Smooth muscle cell (in vitro differentiated cells): ENCODE data around the gene UROC1. TPM values are rescaled to one million over a fixed set of nuclear protein-coding genes. Genes with fewer than 3 reads are reported as not detected.

Experiments
- DNase-seq: peaks from one replicate; lab custom pipeline; 2025; ENCODE audit not compliant: unreplicated experiment; lab: John Stamatoyannopoulos, UW
- H2AFZ ChIP-seq: fragments of 200-600 bp; sonication (generic); 2 replicates; pipeline ENCODE4 v1.6.0; 2016; ENCODE audit warnings: antibody characterized with exemption, low read depth, mild to moderate bottlenecking
- H3F3A ChIP-seq: fragments of 200-600 bp; sonication (generic); 2 replicates; pipeline ENCODE4 v1.6.0; 2017; ENCODE audit warnings: antibody characterized with exemption, low read depth
- H3K27ac ChIP-seq: fragments of 200-600 bp; sonication (generic); 2 replicates; pipeline ENCODE4 v1.5.1; 2016; ENCODE audit warnings: low read depth, mild to moderate bottlenecking
- H3K27me3 ChIP-seq: fragments of 200-600 bp; sonication (generic); 2 replicates; pipeline ENCODE4 v1.6.1; 2016; ENCODE audit warnings: low read depth, mild to moderate bottlenecking
- H3K36me3 ChIP-seq: fragments of 200-600 bp; sonication (generic); 2 replicates; pipeline ENCODE4 v1.5.1; 2016; ENCODE audit warnings: low read depth
- H3K4me1 ChIP-seq: fragments of 200-600 bp; sonication (generic); 2 replicates; pipeline ENCODE4 v1.5.1; 2016; ENCODE audit warnings: low read depth
- H3K4me2 ChIP-seq: fragments of 200-600 bp; sonication (generic); 2 replicates; pipeline ENCODE4 v1.6.0; 2016; ENCODE audit warnings: mild to moderate bottlenecking
- H3K4me3 ChIP-seq: fragments of 200-600 bp; sonication (generic); 2 replicates; pipeline ENCODE4 v1.5.1; 2016; ENCODE audit warnings: mild to moderate bottlenecking
- H3K79me2 ChIP-seq: fragments of 200-600 bp; sonication (generic); 2 replicates; pipeline ENCODE4 v1.6.0; 2016; ENCODE audit warnings: low read depth, mild to moderate bottlenecking
- H3K9ac ChIP-seq: fragments of 200-600 bp; sonication (generic); 2 replicates; pipeline ENCODE4 v1.6.0; 2016; ENCODE audit warnings: low read depth
- H3K9me3 ChIP-seq: fragments of 200-600 bp; sonication (generic); replicated peaks from 2 replicates; pipeline ENCODE4 v1.5.1; 2016; ENCODE audit warnings: low read depth
- H4K20me1 ChIP-seq: fragments of 200-600 bp; sonication (generic); 2 replicates; pipeline ENCODE4 v1.6.0; 2016; ENCODE audit warnings: low read depth
- CTCF ChIP-seq: fragments of 200-600 bp; sonication (generic); IDR thresholded peaks from 2 replicates; pipeline ENCODE4 v1.5.1; 2017; ENCODE audit warnings: borderline replicate concordance, mild to moderate bottlenecking, antibody characterized with exemption; ENCODE audit not compliant: insufficient read depth, poor library complexity, severe bottlenecking
- WGBS: methylation state at CpG from one replicate; pipeline ENCODE4 v1.1.7; 2016; ENCODE audit warnings: low lambda C conversion rate; 5-methylcytosine and 5-hydroxymethylcytosine counted together
- polyA plus RNA-seq: library from polyadenylated mRNA; unstranded; fragments of >200 nt; fragmentation: Nextera tagmentation; extraction: Ambion mirVana; gene quantifications from 2 replicates; pipeline ENCODE4 v1.2.1, GENCODE V29; 2016
- total RNA-seq: library from RNA; depleted of rRNA; stranded (reverse); fragments of >200 nt; gene quantifications from 2 replicates; pipeline ENCODE4 v1.2.3, GENCODE V29; 2014

The UROC1 gene
- total and polyA plus RNA-seq, 2 experiments from 2014 or later = not detected

GRCh38 chr3:126555795-126556636, 38.4 kb upstream of the UROC1 start:
- no peak for DNase-seq
- Histone ChIP-seq H2AFZ (no peak overlapping the region), H3K4me2 (no peak overlapping the region), H4K20me1 (no peaks in the 10 kb centered on the region), H3K36me3 (no peaks in the 10 kb centered on the region), H3K27ac (no peak overlapping the region), H3F3A (no peaks in the 10 kb centered on the region), H3K79me2 (no peaks in the 10 kb centered on the region), H3K9ac (no peak overlapping the region), H3K9me3 (no peaks in the 10 kb centered on the region), H3K4me1 (no peaks in the 10 kb centered on the region), H3K27me3 (no peaks in the 10 kb centered on the region), H3K4me3 (no peak overlapping the region)
- TF ChIP-seq CTCF = no peak
- 91% methylated on average over 9 of the region's 10 CpGs for WGBS

GRCh38 chr3:126554560-126555525, 37.3 kb upstream of the UROC1 start:
- no peaks in the 10 kb centered on the region for H3K9me3 ChIP-seq
- H3K4me1 ChIP-seq = no peaks in the 10 kb centered on the region
- H3K79me2 ChIP-seq = no peaks in the 10 kb centered on the region
- H3K36me3 ChIP-seq = no peaks in the 10 kb centered on the region
- no peak for TF ChIP-seq CTCF
- no peak overlapping the region for H3K4me3 ChIP-seq
- no peak for DNase-seq
- no peaks in the 10 kb centered on the region for H4K20me1 ChIP-seq
- H3F3A ChIP-seq = no peaks in the 10 kb centered on the region
- no peak overlapping the region for H3K4me2 ChIP-seq
- 91% methylated on average over 19 of the region's 19 CpGs for WGBS
- no peaks in the 10 kb centered on the region for H3K27me3 ChIP-seq
- H2AFZ ChIP-seq = no peak overlapping the region
- H3K9ac ChIP-seq = no peak overlapping the region
- H3K27ac ChIP-seq = no peak overlapping the region

- no peaks in the 10 kb centered on the region for H4K20me1 ChIP-seq
- H3K9ac ChIP-seq = no peak overlapping the region
- no peak for TF ChIP-seq CTCF
- no peak overlapping the region for H3K4me3 ChIP-seq
- no peak overlapping the region for H3K4me2 ChIP-seq
- H3K36me3 ChIP-seq = no peaks in the 10 kb centered on the region
- no peak overlapping the region for H3K27ac ChIP-seq
- no peaks in the 10 kb centered on the region for H3K27me3 ChIP-seq
- no peak overlapping the region for H2AFZ ChIP-seq
- no peaks in the 10 kb centered on the region for H3K4me1 ChIP-seq
- H3K9me3 ChIP-seq = no peaks in the 10 kb centered on the region
- H3K79me2 ChIP-seq = no peaks in the 10 kb centered on the region
- WGBS = 91% methylated on average over 19 of the region's 19 CpGs
- no peaks in the 10 kb centered on the region for H3F3A ChIP-seq
- no peak for DNase-seq
Measured at GRCh38 chr3:126553284-126554084, 35.9 kb upstream of the UROC1 start.
